Fibroblast of lung (primary cell): Measurements from ENCODE around the gene RASGEF1B.

ENCODE experiments used
- CTCF ChIP-seq, 2 donors: IDR thresholded peaks in 1 of 2; conservative IDR thresholded peaks in 1 of 2; 1 replicate in 1 of 2; 2 replicates in 1 of 2; pipeline ENCODE4 v1.5.1; 2011 to 2012; ENCODE audit warnings: low read length in 2 of 2, control low read depth in 1 of 2, inconsistent platforms in 1 of 2, low read depth in 1 of 2, mild to moderate bottlenecking in 1 of 2
- EZH2 ChIP-seq: IDR thresholded peaks from 2 replicates; pipeline ENCODE4 v1.5.1; 2012; ENCODE audit warnings: low read length, control low read depth, mild to moderate bottlenecking; ENCODE audit errors: missing control alignments

- no peak for TF ChIP-seq CTCF (conservative IDR thresholded peaks at IDR 0.05 in 1 of 2, IDR thresholded peaks at IDR 0.05 in 1 of 2; ENCODE audit: low read depth in 1 of 2, low read length in 2 of 2)
- TF ChIP-seq EZH2: no peak
Measured at GRCh38 chr4:81410680-81411079, 61.0 kb downstream of the RASGEF1B start.
